Gastrocnemius medialis (tissue), 4 donors: Measurements from ENCODE around the gene ARNT2. TPM values are rescaled to one million over a fixed set of nuclear protein-coding genes. Genes with fewer than 3 reads are reported as not detected.
"Not testable (repeated sequence)": the region's sequence is repeated elsewhere in the genome, so short reads cannot be mapped to it uniquely, and the experiment has no call there.

Source experiments
- ATAC-seq, 2 donors: fragments of 150-250 bp; one replicate each; pipeline ENCODE4 v1.9.1; 2016
- DNase-seq, 2 donors: peaks; one replicate each; pipeline ENCODE4 v3.0.0-alpha.2; 2019
- H3K27ac ChIP-seq, 4 donors: fragments of 200-600 bp; sonication (generic); 1 replicate in 1 of 4; 2 replicates in 3 of 4; pipeline ENCODE4 v1.5.1; 2016 to 2018; ENCODE audit warnings: mild to moderate bottlenecking in 2 of 4, moderate library complexity in 1 of 4
- H3K27me3 ChIP-seq, 3 donors: fragments of 200-600 bp; sonication (generic) in 2 of 3; 1 replicate in 1 of 3; 2 replicates in 2 of 3; pipeline versions ENCODE4 v1.5.1 to v1.6.0; 2016 to 2019; ENCODE audit warnings: mild to moderate bottlenecking in 1 of 3, moderate library complexity in 1 of 3
- H3K36me3 ChIP-seq, 2 donors: fragments of 200-600 bp; sonication (generic) in 1 of 2; one replicate each; pipeline ENCODE4 v1.5.1; 2017 to 2018
- H3K4me1 ChIP-seq, 2 donors: fragments of 200-600 bp; sonication (generic) in 1 of 2; one replicate each; pipeline ENCODE4 v1.5.1; 2016 to 2017; ENCODE audit warnings: mild to moderate bottlenecking in 2 of 2
- H3K4me3 ChIP-seq, 4 donors: fragments of 200-600 bp; sonication (generic) in 3 of 4; 1 replicate in 1 of 4; 2 replicates in 3 of 4; pipeline ENCODE4 v1.5.1; 2016 to 2019; ENCODE audit warnings: mild to moderate bottlenecking in 2 of 4
- H3K9me3 ChIP-seq, 3 donors: fragments of 200-600 bp; sonication (generic) in 2 of 3; 1 replicate in 1 of 3; 2 replicates in 2 of 3; pipeline ENCODE4 v1.5.1; 2016 to 2019
- POLR2A ChIP-seq, 2 donors: fragments of 450-650 bp; IDR thresholded peaks; one replicate each; pipeline ENCODE4 v1.6.1; 2017; ENCODE audit warnings: antibody characterized with exemption in 2 of 2, mild to moderate bottlenecking in 2 of 2, moderate library complexity in 2 of 2
- in situ Hi-C, 4 donors: fragments of 200-750 bp; cut with MboI; loops; one replicate each; pipeline versions ENCODE4 v1.15.0 to v1.8.0; 2017; ENCODE audit warnings: low sequenced_read_pairs in 4 of 4
- intact Hi-C: fragments of 100-400 bp; cut with DNase I; formaldehyde crosslinking; loops from one replicate; pipeline ENCODE4 v1.15.1; 2023; ENCODE audit warnings: low total_unique reads
- microRNA-seq, 2 donors: library from miRNA; unstranded; fragments of <30 nt; microRNA quantifications; one replicate each; pipeline ENCODE4, GENCODE V29; 2016; ENCODE audit warnings: borderline replicate concordance in 2 of 2
- total RNA-seq, 4 donors: library from RNA; depleted of rRNA; stranded (reverse); fragments of >200 nt; gene quantifications; one replicate each; pipeline versions ENCODE4 v1.1.0 to v1.2.3, GENCODE V29; 2016
- TF ChIP-seq, protein P1 (sequence below), 5 experiments: fragments of 450-650 bp in 3 of 5; fragments of 200-600 bp in 2 of 5; sonication (generic) in 2 of 5; IDR thresholded peaks in 4 of 5; conservative IDR thresholded peaks in 1 of 5; 1 replicate in 4 of 5; 2 replicates in 1 of 5; pipeline ENCODE4 v1.5.1; 2016 to 2019; ENCODE audit warnings: antibody characterized with exemption in 5 of 5, mild to moderate bottlenecking in 3 of 5, moderate library complexity in 3 of 5

Gene ARNT2
- total RNA-seq, 4 donors from 2014 or later = 4.1 to 23.5 (median 6.6) TPM

DNA sequence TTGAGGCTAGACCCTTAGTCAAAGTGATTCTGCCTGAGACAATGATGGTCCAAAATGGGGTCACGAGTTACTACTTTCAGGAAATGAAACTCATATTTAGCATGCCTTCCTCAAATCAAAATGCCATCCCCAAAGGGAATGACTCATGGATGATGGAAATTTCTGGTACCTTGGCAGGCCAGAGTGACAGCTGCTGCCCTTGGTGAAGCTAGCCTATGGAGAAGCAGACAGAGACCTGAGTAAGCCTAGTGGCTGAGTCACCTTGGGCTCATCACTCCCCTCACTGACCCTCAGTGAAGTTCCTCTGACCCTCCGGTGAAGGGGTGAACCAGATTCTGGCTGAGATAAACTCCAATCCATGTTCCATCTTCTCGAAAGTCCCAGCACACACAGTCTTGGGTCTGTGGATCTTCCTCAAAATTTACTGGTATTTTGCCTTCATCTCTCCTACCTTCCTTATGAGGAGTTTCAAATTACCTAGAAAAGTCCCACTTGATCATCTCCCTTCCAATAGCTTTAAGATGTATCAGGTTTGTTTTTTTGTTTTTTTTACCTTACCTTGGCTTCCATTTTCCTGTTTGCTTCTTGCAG is 236.4 kb downstream of the ARNT2 start:
- TF ChIP-seq, protein P1, sequence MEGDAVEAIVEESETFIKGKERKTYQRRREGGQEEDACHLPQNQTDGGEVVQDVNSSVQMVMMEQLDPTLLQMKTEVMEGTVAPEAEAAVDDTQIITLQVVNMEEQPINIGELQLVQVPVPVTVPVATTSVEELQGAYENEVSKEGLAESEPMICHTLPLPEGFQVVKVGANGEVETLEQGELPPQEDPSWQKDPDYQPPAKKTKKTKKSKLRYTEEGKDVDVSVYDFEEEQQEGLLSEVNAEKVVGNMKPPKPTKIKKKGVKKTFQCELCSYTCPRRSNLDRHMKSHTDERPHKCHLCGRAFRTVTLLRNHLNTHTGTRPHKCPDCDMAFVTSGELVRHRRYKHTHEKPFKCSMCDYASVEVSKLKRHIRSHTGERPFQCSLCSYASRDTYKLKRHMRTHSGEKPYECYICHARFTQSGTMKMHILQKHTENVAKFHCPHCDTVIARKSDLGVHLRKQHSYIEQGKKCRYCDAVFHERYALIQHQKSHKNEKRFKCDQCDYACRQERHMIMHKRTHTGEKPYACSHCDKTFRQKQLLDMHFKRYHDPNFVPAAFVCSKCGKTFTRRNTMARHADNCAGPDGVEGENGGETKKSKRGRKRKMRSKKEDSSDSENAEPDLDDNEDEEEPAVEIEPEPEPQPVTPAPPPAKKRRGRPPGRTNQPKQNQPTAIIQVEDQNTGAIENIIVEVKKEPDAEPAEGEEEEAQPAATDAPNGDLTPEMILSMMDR (IDR thresholded peaks at IDR 0.05 in 4 of 5, conservative IDR thresholded peaks at IDR 0.05 in 1 of 5) = no peak
- TF ChIP-seq POLR2A (IDR thresholded peaks at IDR 0.05) = no peak
- Histone ChIP-seq H3K4me3 (no peak overlapping the region), H3K9me3 (peaks cover 0 to 4% (median 0%) of the 10 kb centered on the region in 3 donors), H3K27me3 (no peaks in the 10 kb centered on the region), H3K27ac (no peak overlapping the region), H3K4me1 (peaks cover 0 to 3% of the 10 kb centered on the region in 2 donors), H3K36me3 (no peaks in the 10 kb centered on the region)
- DNase-seq (no peak), ATAC-seq (no peak)
- in situ Hi-C loops = no loop called here
- intact Hi-C loops = no loop called here

DNA sequence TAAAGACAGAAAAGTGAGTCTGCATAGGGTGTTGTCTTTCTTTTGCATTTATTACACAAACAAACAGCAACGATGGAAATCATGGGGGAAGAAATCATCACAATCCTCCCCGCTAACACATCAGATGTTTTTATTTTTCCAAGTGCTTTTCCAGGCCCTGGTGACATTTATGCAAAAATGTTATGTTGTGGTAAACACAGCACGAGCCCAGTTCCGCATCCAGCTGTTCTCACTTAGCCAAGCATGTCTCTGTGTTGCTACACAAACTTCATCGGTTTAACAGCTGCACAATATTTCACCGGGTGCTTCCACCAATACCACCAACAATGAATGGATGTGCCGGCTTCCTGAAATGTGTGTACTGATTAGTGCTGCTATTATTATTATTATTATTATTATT is 237.2 kb downstream of the ARNT2 start:
- Histone ChIP-seq H3K4me1 (peaks cover 0 to 3% of the 10 kb centered on the region in 2 donors), H3K27ac (no peak overlapping the region), H3K27me3 (no peaks in the 10 kb centered on the region), H3K4me3 (no peak overlapping the region), H3K36me3 (no peaks in the 10 kb centered on the region), H3K9me3 (peaks cover 0 to 4% (median 0%) of the 10 kb centered on the region in 3 donors)
- in situ Hi-C loops = no loop called here
- TF ChIP-seq, protein P1 (IDR thresholded peaks at IDR 0.05 in 4 of 5, conservative IDR thresholded peaks at IDR 0.05 in 1 of 5) = no peak
- no peak for TF ChIP-seq POLR2A (IDR thresholded peaks at IDR 0.05)
- ATAC-seq = no peak
- intact Hi-C loops = no loop called here
- no peak for DNase-seq

DNA sequence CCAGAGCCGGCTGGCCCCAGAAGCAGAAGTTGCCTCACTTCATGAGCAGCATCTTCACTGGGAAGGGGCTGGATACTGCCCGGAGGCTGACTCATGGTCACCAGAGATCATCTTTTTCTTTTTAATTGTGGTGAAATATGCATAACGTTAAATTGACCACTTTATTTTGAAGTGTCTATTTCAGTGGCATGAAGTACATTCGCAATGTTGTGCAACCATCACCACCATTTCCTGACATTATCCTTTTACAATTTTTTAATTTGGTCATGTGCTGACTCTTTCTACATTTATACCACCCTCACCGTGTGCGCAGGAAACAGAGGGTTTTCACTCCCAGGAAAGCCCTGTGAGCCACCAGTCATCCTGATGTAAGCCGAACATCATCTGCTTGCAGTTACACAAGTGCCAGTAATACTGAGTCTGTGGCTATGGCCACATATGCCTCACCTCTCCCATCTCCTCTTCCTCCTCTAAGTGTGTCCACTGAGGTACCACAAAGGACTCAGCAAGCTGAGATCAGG is 239.3 kb downstream of the ARNT2 start:
- DNase-seq (no peak), ATAC-seq (no peak)
- intact Hi-C loops = no loop called here
- TF ChIP-seq POLR2A (IDR thresholded peaks at IDR 0.05) = no peak
- TF ChIP-seq, protein P1 (IDR thresholded peaks at IDR 0.05 in 4 of 5, conservative IDR thresholded peaks at IDR 0.05 in 1 of 5) = no peak
- H3K4me3 ChIP-seq = no peak overlapping the region
- peaks cover 0 to 3% of the 10 kb centered on the region in 2 donors for H3K4me1 ChIP-seq
- in situ Hi-C loops = no loop called here
- no peaks in the 10 kb centered on the region for H3K36me3 ChIP-seq
- H3K27me3 ChIP-seq = no peaks in the 10 kb centered on the region
- H3K27ac ChIP-seq = no peak overlapping the region
- peaks cover 0 to 4% (median 0%) of the 10 kb centered on the region in 3 donors for H3K9me3 ChIP-seq

DNA sequence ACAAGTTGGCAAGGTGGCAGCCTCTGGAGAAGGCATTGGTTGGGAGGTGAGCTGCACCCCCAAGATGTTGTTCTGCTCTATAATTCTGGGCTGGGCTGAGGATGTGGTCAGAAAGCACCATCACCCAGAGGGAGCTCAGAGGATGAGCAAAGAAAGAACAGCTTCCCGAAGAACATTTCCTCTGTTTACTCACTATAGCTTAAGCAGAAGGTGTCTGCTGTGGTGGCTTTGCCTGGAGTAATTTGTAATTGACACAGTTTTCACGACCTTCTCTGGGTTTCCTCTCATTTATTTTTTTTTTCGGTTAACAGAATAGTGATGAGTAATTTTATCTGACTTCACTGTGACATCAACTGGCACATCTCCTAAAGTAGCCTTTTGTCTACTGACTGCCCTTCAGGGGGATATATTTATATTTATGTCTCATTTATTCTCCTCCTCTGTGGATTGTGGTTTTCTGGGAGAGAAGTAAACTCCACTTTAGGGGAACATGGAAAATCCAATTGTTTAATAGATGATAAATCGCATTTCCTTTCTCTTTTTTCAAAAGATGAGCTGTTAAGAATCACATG is 241.4 kb downstream of the ARNT2 start:
- H3K27me3 ChIP-seq = no peaks in the 10 kb centered on the region
- ATAC-seq (no peak), DNase-seq (no peak)
- no peak for TF ChIP-seq POLR2A (IDR thresholded peaks at IDR 0.05)
- TF ChIP-seq, protein P1 (IDR thresholded peaks at IDR 0.05 in 4 of 5, conservative IDR thresholded peaks at IDR 0.05 in 1 of 5) = no peak
- no peak overlapping the region for H3K27ac ChIP-seq
- in situ Hi-C loops (no loop called here), intact Hi-C loops (no loop called here)
- H3K36me3 ChIP-seq = no peaks in the 10 kb centered on the region
- H3K4me3 ChIP-seq = no peak overlapping the region
- H3K4me1 ChIP-seq = no peaks in the 10 kb centered on the region
- H3K9me3 ChIP-seq = peaks cover 0 to 4% (median 0%) of the 10 kb centered on the region in 3 donors

DNA sequence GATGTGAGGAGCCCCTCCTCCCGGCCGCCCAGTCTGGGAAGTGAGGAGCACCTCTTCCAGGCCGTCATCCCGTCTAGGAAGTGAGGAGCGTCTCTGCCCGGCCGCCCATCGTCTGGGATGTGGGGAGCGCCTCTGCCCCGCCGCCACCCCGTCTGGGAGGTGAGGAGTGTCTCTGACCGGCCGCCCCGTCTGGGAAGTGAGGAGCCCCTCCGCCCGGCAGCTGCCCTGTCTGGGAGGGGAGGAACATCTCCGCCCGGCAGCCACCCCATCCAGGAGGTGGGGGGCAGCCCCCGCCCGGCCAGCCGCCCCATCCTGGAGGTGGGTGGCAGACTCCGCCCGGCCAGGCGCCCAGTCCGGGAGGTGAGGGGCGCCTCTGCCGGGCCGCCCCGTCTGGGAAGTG is 243.2 kb downstream of the ARNT2 start:
- H3K27ac ChIP-seq, ATAC-seq, intact Hi-C loops, H3K4me3 ChIP-seq, H3K27me3 ChIP-seq, H3K36me3 ChIP-seq, in situ Hi-C loops, DNase-seq, H3K9me3 ChIP-seq, H3K4me1 ChIP-seq: not testable (repeated sequence)

Small RNAs within 50 kb of the gene (microRNA-seq; reads per million reads assigned to microRNA genes)
- 0 reads per million in 2 donors for gene MIR5572

Other genes starting within 250 kb of the ARNT2 start
- under 1 TPM in 2 of 4 donors, not detected in 2; 0.03 to 0.07 TPM for gene CTXND1, start 152.2 kb upstream of the ARNT2 start, total RNA-seq